Glutamatergic neuron (in vitro differentiated cells): Measurements from ENCODE around the gene ADAM17. TPM values are rescaled to one million over a fixed set of nuclear protein-coding genes. Genes with fewer than 3 reads are reported as not detected.

Experiments
- DNase-seq: peaks from one replicate; pipeline ENCODE4 v3.0.0; 2022
- H3K27ac Mint-ChIP-seq: one replicate; pipeline ENCODE4 v1.8.0; 2020; ENCODE audit warnings: mild to moderate bottlenecking, mixed read lengths, inconsistent platforms; ENCODE audit not compliant: unreplicated experiment
- H3K27me3 Mint-ChIP-seq: one replicate; pipeline ENCODE4 v1.8.0; 2020; ENCODE audit warnings: mild to moderate bottlenecking, moderate library complexity, mixed read lengths, inconsistent platforms; ENCODE audit not compliant: unreplicated experiment
- H3K36me3 Mint-ChIP-seq: one replicate; pipeline ENCODE4 v1.8.0; 2020; ENCODE audit warnings: mild to moderate bottlenecking, mixed read lengths, inconsistent platforms; ENCODE audit not compliant: unreplicated experiment
- H3K4me1 Mint-ChIP-seq: one replicate; pipeline ENCODE4 v1.8.0; 2020; ENCODE audit warnings: mild to moderate bottlenecking, low read depth, mixed read lengths, inconsistent platforms; ENCODE audit not compliant: unreplicated experiment
- H3K4me3 Mint-ChIP-seq: one replicate; pipeline ENCODE4 v1.8.0; 2020; ENCODE audit warnings: mild to moderate bottlenecking, mixed read lengths, inconsistent platforms; ENCODE audit not compliant: unreplicated experiment
- H3K9me3 Mint-ChIP-seq: one replicate; pipeline ENCODE4 v1.8.0; 2020; ENCODE audit warnings: mild to moderate bottlenecking, moderate library complexity, mixed read lengths, inconsistent platforms; ENCODE audit not compliant: unreplicated experiment
- CTCF ChIP-seq: fragments of 200-600 bp; sonication (generic); IDR thresholded peaks from one replicate; pipeline ENCODE4 v1.5.0; 2021; ENCODE audit not compliant: partially characterized antibody, unreplicated experiment
- total RNA-seq: library from RNA; stranded (reverse); fragmentation: NEBNext Ultra II Directional; extraction: Animal tissue kit (Norgen Biotek cat#: 25700); gene quantifications from one replicate; pipeline ENCODE4 v1.2.1, GENCODE V29; 2021; ENCODE audit not compliant: unreplicated experiment

ADAM17 gene
- total RNA-seq, 1 donor from 2014 or later: 23.8 TPM

DNA sequence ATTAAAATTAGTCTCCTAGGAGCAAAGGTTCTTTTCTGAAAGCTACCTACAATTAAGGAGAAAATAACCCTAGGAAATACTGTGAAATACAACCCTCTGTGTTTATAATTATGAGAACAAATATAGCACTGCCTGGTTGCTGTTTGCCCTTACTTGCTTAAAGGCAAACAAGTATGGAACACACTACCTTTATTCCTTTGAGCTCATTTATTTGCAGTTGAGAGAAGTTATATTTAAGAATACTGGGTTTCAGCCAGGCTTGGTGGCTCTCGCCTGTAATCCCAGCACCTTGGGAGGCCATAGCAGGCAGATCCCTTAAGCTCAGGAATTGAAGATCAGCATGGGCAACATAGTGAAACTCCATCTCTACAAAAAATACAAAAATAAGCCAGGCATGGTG is 104.4 kb downstream of the ADAM17 start:
- no peak overlapping the region for H3K27ac Mint-ChIP-seq
- no peaks in the 10 kb centered on the region for H3K36me3 Mint-ChIP-seq
- H3K9me3 Mint-ChIP-seq: no peaks in the 10 kb centered on the region
- H3K4me3 Mint-ChIP-seq: no peak overlapping the region
- no peak for DNase-seq
- no peaks in the 10 kb centered on the region for H3K27me3 Mint-ChIP-seq
- H3K4me1 Mint-ChIP-seq: no peaks in the 10 kb centered on the region
- no peak for TF ChIP-seq CTCF

DNA sequence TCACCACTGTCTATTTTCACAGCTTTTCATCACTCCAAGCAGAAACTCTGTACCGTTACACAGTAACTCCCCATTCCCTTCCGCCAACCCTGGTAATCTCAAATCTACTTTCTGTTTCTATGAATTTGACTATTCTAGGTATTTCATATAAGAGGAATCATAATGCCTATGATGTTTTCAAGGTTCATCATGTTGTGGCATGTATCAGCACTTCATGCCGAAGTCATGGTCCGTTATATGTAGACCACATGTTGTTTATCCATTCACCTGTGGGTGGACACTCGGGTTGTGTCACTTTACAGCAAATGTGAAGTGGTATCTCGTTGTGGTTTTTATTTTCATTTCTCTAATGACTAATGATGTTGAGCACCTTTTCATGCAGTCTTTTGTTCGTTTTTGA is 110.5 kb downstream of the ADAM17 start:
- Mint-ChIP-seq H3K27ac (no peak overlapping the region), H3K27me3 (no peaks in the 10 kb centered on the region), H3K4me3 (no peak overlapping the region), H3K9me3 (no peaks in the 10 kb centered on the region), H3K4me1 (no peaks in the 10 kb centered on the region), H3K36me3 (no peaks in the 10 kb centered on the region)
- no peak for TF ChIP-seq CTCF
- DNase-seq: no peak

- Mint-ChIP-seq H3K36me3 (no peaks in the 10 kb centered on the region), H3K27ac (no peak overlapping the region)
Observed at GRCh38 chr2:9443526-9443925, 112.1 kb downstream of the ADAM17 start.

DNA sequence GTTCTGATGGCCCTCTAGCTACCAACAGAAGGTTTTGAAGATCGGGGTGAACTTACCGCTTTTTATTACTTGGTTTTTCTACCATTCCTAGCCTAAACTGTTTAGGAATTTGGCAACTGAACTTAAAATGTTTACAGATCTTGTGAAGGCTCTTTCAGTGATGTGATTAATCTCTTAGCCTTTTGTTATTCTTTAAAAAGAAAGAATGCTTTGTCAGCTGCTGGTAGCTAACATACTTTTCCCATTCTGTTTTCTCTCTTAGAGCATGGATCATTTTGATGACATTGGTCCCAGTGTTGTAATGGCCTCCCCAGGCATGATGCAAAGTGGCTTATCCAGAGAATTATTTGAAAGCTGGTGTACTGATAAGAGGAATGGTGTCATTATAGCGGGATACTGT is 114.1 kb downstream of the ADAM17 start:
- no peak for TF ChIP-seq CTCF
- Mint-ChIP-seq H3K9me3 (no peaks in the 10 kb centered on the region), H3K27ac (no peak overlapping the region), H3K36me3 (peaks cover 4% of the 10 kb centered on the region), H3K4me3 (no peak overlapping the region), H3K27me3 (no peaks in the 10 kb centered on the region), H3K4me1 (no peaks in the 10 kb centered on the region)
- no peak for DNase-seq

More at GRCh38 chr2:9443526-9443925, 112.1 kb downstream of the ADAM17 start:
- no peak for DNase-seq
- Mint-ChIP-seq H3K27me3 (no peaks in the 10 kb centered on the region), H3K4me1 (no peaks in the 10 kb centered on the region), H3K4me3 (no peak overlapping the region), H3K9me3 (no peaks in the 10 kb centered on the region)
- no peak for TF ChIP-seq CTCF

DNA sequence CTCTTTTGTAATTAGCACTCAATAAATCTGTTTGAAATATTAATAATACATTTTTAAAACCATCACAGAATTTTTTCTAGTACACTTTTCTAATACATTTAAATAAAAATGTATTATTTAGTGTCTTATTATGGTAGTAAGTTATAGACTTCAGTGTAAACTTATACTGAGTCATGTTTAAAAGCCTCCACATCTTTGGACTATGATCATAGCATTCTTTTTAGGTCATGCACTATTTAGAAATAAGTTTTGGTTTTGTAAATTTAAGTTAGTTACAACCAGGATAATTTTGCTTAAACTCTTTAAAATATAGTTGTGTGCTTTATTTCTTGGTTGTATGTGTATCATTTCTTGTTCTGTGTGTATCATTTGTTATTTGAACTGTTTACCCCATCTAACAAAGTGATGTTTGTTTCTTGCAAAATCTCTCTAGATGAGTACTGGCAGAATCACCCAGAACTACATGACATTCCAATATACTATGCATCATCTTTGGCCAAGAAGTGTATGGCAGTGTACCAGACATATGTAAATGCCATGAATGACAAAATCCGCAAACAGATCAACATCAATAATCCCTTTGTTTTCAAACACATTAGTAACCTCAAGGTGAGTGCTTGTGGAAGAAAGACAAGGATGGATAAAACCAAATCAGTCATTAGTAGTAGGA is 115.4 kb downstream of the ADAM17 start:
- Mint-ChIP-seq H3K4me1 (no peaks in the 10 kb centered on the region), H3K27me3 (no peaks in the 10 kb centered on the region), H3K4me3 (no peak overlapping the region), H3K9me3 (no peaks in the 10 kb centered on the region), H3K27ac (no peak overlapping the region), H3K36me3 (peaks cover 4% of the 10 kb centered on the region)
- TF ChIP-seq CTCF: no peak
- DNase-seq: no peak
